Measurements from ENCODE around the gene GNPDA1. TPM values are rescaled to one million over a fixed set of nuclear protein-coding genes. Genes with fewer than 3 reads are reported as not detected.

Gene GNPDA1
- total and polyA plus RNA-seq, 9 of the 15 experiments (the other 6 are each of a cell fraction or from before 2014, with no cell fraction given) = 14.1 to 145 (median 52.2) TPM

- TF ChIP-seq CHCHD3 (CRISPR knock-in tag; IDR thresholded peaks at IDR 0.05) (no peak), MITF (IDR thresholded peaks at IDR 0.05) (no peak), ATF7 (IDR thresholded peaks at IDR 0.05) (peak; percentile 63), POLR2G (IDR thresholded peaks at IDR 0.05; ENCODE audit: low read depth, low read length) (peak; percentile 75), PPARD (CRISPR knock-in tag; IDR thresholded peaks at IDR 0.05) (no peak), MECOM (CRISPR knock-in tag; IDR thresholded peaks at IDR 0.05) (no peak), SMAD2 (IDR thresholded peaks at IDR 0.05; ENCODE audit: low read depth, low read length) (no peak), ZBTB5 (IDR thresholded peaks at IDR 0.05) (0 out of 2 replicates have a peak, but pooled peaks have one; percentile 15), FOXK1 (CRISPR knock-in tag; IDR thresholded peaks at IDR 0.05; ENCODE audit: borderline replicate concordance) (0 out of 2 replicates have a peak, but pooled peaks have one; percentile 47), ETV5 (CRISPR knock-in tag; IDR thresholded peaks at IDR 0.05; ENCODE audit: low read depth) (peak; percentile 73), SUPT5H (IDR thresholded peaks at IDR 0.05) (peak; percentile 69), NCOA1 (IDR thresholded peaks at IDR 0.05; ENCODE audit: low read depth) (peak; percentile 32; the same call in 1 of the 2 replicates), TAF9B (IDR thresholded peaks at IDR 0.05; ENCODE audit: partially characterized antibody) (peak; percentile 46), ZFX (CRISPR knock-in tag; IDR thresholded peaks at IDR 0.05) (peak; percentile 65), ARID3B (CRISPR knock-in tag; IDR thresholded peaks at IDR 0.05; ENCODE audit: borderline replicate concordance) (no peak), RBFOX2 (IDR thresholded peaks at IDR 0.05; ENCODE audit: low read depth, low read length) (peak; percentile 73), ELF4 (CRISPR knock-in tag; IDR thresholded peaks at IDR 0.05) (0 out of 2 replicates have a peak, but pooled peaks have one; percentile 45), JUND (IDR thresholded peaks at IDR 0.05; ENCODE audit: borderline replicate concordance, low read depth, low read length) (no peak; the same call in 1 of the 2 replicates), JUND (tag; IDR thresholded peaks at IDR 0.05; ENCODE audit: borderline replicate concordance, low read depth, low read length) (peak; percentile 24; the same call in 1 of the 3 replicates), L3MBTL2 (IDR thresholded peaks at IDR 0.05) (peak; percentile 41; the same call in 1 of the 2 replicates)
- TF ChIP-seq, protein P1, sequence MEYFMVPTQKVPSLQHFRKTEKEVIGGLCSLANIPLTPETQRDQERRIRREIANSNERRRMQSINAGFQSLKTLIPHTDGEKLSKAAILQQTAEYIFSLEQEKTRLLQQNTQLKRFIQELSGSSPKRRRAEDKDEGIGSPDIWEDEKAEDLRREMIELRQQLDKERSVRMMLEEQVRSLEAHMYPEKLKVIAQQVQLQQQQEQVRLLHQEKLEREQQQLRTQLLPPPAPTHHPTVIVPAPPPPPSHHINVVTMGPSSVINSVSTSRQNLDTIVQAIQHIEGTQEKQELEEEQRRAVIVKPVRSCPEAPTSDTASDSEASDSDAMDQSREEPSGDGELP (CRISPR knock-in tag; IDR thresholded peaks at IDR 0.05; ENCODE audit: borderline replicate concordance) = peak; percentile 92
These were observed 12.0 kb upstream of the GNPDA1 start (continued) for GRCh38 chr5:142024771-142025304.
